ENCODE measurements around the gene CEP19. TPM values are rescaled to one million over a fixed set of nuclear protein-coding genes. Genes with fewer than 3 reads are reported as not detected.

The CEP19 gene
- total RNA-seq, 1 donor from 2014 or later: 1.5 TPM

GRCh38 chr3:196706327-196706726, 5.7 kb downstream of the CEP19 start:
- intact Hi-C loops (cut with micrococcal nuclease): no loop called here
- Histone ChIP-seq H3K27ac (replicated peaks) (no peak overlapping the region), H3K4me1 (peaks cover 5% of the 10 kb centered on the region), H3K27me3 (ENCODE audit: low read depth) (no peaks in the 10 kb centered on the region), H3K36me3 (no peaks in the 10 kb centered on the region), H3K9me3 (replicated peaks) (no peaks in the 10 kb centered on the region), H3K4me3 (no peak overlapping the region)
- no peak for DNase-seq
- no peak for TF ChIP-seq CTCF (IDR thresholded peaks at IDR 0.05; ENCODE audit: borderline replicate concordance)

GRCh38 chr3:196700801-196701200, 11.2 kb downstream of the CEP19 start:
- no peak overlapping the region for H3K4me3 ChIP-seq
- H3K36me3 ChIP-seq: no peaks in the 10 kb centered on the region
- no peaks in the 10 kb centered on the region for H3K4me1 ChIP-seq
- no peak for TF ChIP-seq CTCF (IDR thresholded peaks at IDR 0.05; ENCODE audit: borderline replicate concordance)
- intact Hi-C loops (cut with micrococcal nuclease): no loop called here
- no peaks in the 10 kb centered on the region for H3K9me3 ChIP-seq (replicated peaks)
- H3K27me3 ChIP-seq (ENCODE audit: low read depth): no peaks in the 10 kb centered on the region
- H3K27ac ChIP-seq (replicated peaks): no peak overlapping the region
- DNase-seq: no peak

- Histone ChIP-seq H3K27me3 (ENCODE audit: low read depth) (no peaks in the 10 kb centered on the region), H3K36me3 (no peaks in the 10 kb centered on the region), H3K27ac (replicated peaks) (no peak overlapping the region), H3K4me1 (no peaks in the 10 kb centered on the region), H3K4me3 (no peak overlapping the region), H3K9me3 (replicated peaks) (no peaks in the 10 kb centered on the region)
- TF ChIP-seq CTCF (IDR thresholded peaks at IDR 0.05; ENCODE audit: borderline replicate concordance): no peak
- intact Hi-C loops (cut with micrococcal nuclease): no loop called here
- no peak for DNase-seq
These were observed 12.3 kb downstream of the CEP19 start for GRCh38 chr3:196699749-196700148.

- Histone ChIP-seq H3K27me3 (ENCODE audit: low read depth) (no peaks in the 10 kb centered on the region), H3K9me3 (replicated peaks) (no peaks in the 10 kb centered on the region), H3K4me3 (no peak overlapping the region), H3K36me3 (no peaks in the 10 kb centered on the region), H3K4me1 (no peaks in the 10 kb centered on the region), H3K27ac (replicated peaks) (no peak overlapping the region)
- no peak for DNase-seq
- TF ChIP-seq CTCF (IDR thresholded peaks at IDR 0.05; ENCODE audit: borderline replicate concordance): no peak
- intact Hi-C loops (cut with micrococcal nuclease): no loop called here
These were observed 14.8 kb downstream of the CEP19 start for GRCh38 chr3:196697270-196697669.

GRCh38 chr3:196695849-196696226, 16.2 kb downstream of the CEP19 start:
- no peaks in the 10 kb centered on the region for H3K36me3 ChIP-seq
- no peak for TF ChIP-seq CTCF (IDR thresholded peaks at IDR 0.05; ENCODE audit: borderline replicate concordance)
- no peaks in the 10 kb centered on the region for H3K9me3 ChIP-seq (replicated peaks)
- DNase-seq: no peak
- H3K27me3 ChIP-seq (ENCODE audit: low read depth): no peaks in the 10 kb centered on the region
- H3K4me3 ChIP-seq: no peak overlapping the region
- H3K27ac ChIP-seq (replicated peaks): no peak overlapping the region
- no peaks in the 10 kb centered on the region for H3K4me1 ChIP-seq
- intact Hi-C loops (cut with micrococcal nuclease): no loop called here

All from left ventricle myocardium inferior (tissue), 1 donor.